HepG2 (cell line): ENCODE data around the gene HSPA1B. TPM values are rescaled to one million over a fixed set of nuclear protein-coding genes. Genes with fewer than 3 reads are reported as not detected.

ENCODE experiments used
- E2F1 ChIP-seq: sonication (generic); formaldehyde crosslinking; IDR thresholded peaks from 2 replicates; pipeline ENCODE4 v1.5.0; 2020; ENCODE audit warnings: missing genetic modification reagents
- FOXA1 ChIP-seq, 2 experiments: fragments of 450-650 bp in 1 of 2; sonication (generic) in 1 of 2; formaldehyde crosslinking in 1 of 2; IDR thresholded peaks; 2 replicates each; pipeline versions ENCODE4 v1.4.0 to v1.6.1; 2016 to 2020; ENCODE audit warnings: missing genetic modification reagents in 1 of 2
- GTF2F1 ChIP-seq: fragments of 150-350 bp; IDR thresholded peaks from 2 replicates; pipeline ENCODE4 v1.6.1; 2014; ENCODE audit warnings: low read length
- GTF3A ChIP-seq: sonication (generic); formaldehyde crosslinking; conservative IDR thresholded peaks from 2 replicates; pipeline ENCODE4 v1.4.0; 2020; ENCODE audit warnings: mild to moderate bottlenecking, missing genetic modification reagents
- HNF1B ChIP-seq: sonication (generic); formaldehyde crosslinking; IDR thresholded peaks from 2 replicates; pipeline ENCODE4 v1.5.1; 2020; ENCODE audit warnings: mild to moderate bottlenecking, moderate library complexity, missing genetic modification reagents
- KDM5B ChIP-seq: sonication (generic); formaldehyde crosslinking; IDR thresholded peaks from 2 replicates; pipeline ENCODE4 v1.4.0; 2020; ENCODE audit warnings: missing genetic modification reagents, mild to moderate bottlenecking, borderline replicate concordance
- NONO ChIP-seq, 2 experiments: fragments of 450-650 bp in 1 of 2; sonication (generic) in 1 of 2; formaldehyde crosslinking in 1 of 2; IDR thresholded peaks in 1 of 2; conservative IDR thresholded peaks in 1 of 2; 2 replicates each; pipeline versions ENCODE4 v1.6.1 to v1.8.0; 2017 to 2022; ENCODE audit warnings: mild to moderate bottlenecking in 1 of 2, missing genetic modification reagents in 1 of 2, moderate library complexity in 1 of 2
- NR2F1 ChIP-seq, 2 experiments: fragments of 450-650 bp in 1 of 2; formaldehyde crosslinking in 1 of 2; IDR thresholded peaks; 2 replicates each; pipeline versions ENCODE4 v1.5.0 to v1.6.1; 2016 to 2020; ENCODE audit warnings: mild to moderate bottlenecking in 1 of 2, missing compliant biosample characterization in 1 of 2, missing genetic modification reagents in 1 of 2, moderate library complexity in 1 of 2
- PAF1 ChIP-seq: IDR thresholded peaks from 2 replicates; pipeline ENCODE4 v1.6.1; 2016; ENCODE audit warnings: missing genetic modification reagents, missing compliant biosample characterization
- PBX3 ChIP-seq: sonication (generic); formaldehyde crosslinking; IDR thresholded peaks from 2 replicates; pipeline ENCODE4 v1.8.1; 2023; ENCODE audit warnings: missing genetic modification reagents, inconsistent platforms, borderline replicate concordance
- RELA ChIP-seq: sonication (generic); formaldehyde crosslinking; IDR thresholded peaks from 2 replicates; pipeline ENCODE4 v1.4.0; 2020; ENCODE audit warnings: missing genetic modification reagents
- REXO4 ChIP-seq: sonication (generic); formaldehyde crosslinking; IDR thresholded peaks from 2 replicates; pipeline ENCODE4 v1.8.0; 2022; ENCODE audit warnings: missing genetic modification reagents, mild to moderate bottlenecking, borderline replicate concordance
- SIX1 ChIP-seq: sonication (generic); formaldehyde crosslinking; IDR thresholded peaks from 2 replicates; pipeline ENCODE4 v1.4.0; 2020; ENCODE audit warnings: missing genetic modification reagents, borderline replicate concordance
- SKIL ChIP-seq: sonication (generic); formaldehyde crosslinking; IDR thresholded peaks from 2 replicates; pipeline ENCODE4 v1.8.0; 2022; ENCODE audit warnings: missing genetic modification reagents, mild to moderate bottlenecking, moderate library complexity, borderline replicate concordance
- TIGD3 ChIP-seq: sonication (generic); formaldehyde crosslinking; IDR thresholded peaks from 2 replicates; pipeline ENCODE4 v1.5.1; 2020; ENCODE audit warnings: mild to moderate bottlenecking, missing genetic modification reagents, borderline replicate concordance
- ZFY ChIP-seq: sonication (generic); formaldehyde crosslinking; IDR thresholded peaks from 2 replicates; pipeline ENCODE4 v1.4.0; 2020; ENCODE audit warnings: missing genetic modification reagents
- ZNF121 ChIP-seq: sonication (generic); formaldehyde crosslinking; IDR thresholded peaks from 2 replicates; pipeline ENCODE4 v1.5.0; 2020; ENCODE audit warnings: mild to moderate bottlenecking, missing genetic modification reagents
- ZNF839 ChIP-seq: sonication (generic); formaldehyde crosslinking; IDR thresholded peaks from 2 replicates; pipeline ENCODE4 v1.4.0; 2020; ENCODE audit warnings: missing genetic modification reagents, mild to moderate bottlenecking, borderline replicate concordance
- ZNF841 ChIP-seq: sonication (generic); formaldehyde crosslinking; IDR thresholded peaks from 2 replicates; pipeline ENCODE4 v1.8.1; 2023; ENCODE audit warnings: missing genetic modification reagents, borderline replicate concordance
- polyA plus RNA-seq, 8 experiments: library from polyadenylated mRNA; depleted of rRNA in 3 of 8; stranded (reverse) in 7 of 8; unstranded in 1 of 8; fragments of >200 nt; fragmentation: Illumina TruSeq in 4 of 8; extraction: Trizol in 4 of 8; gene quantifications; 2 replicates each; pipeline versions ENCODE4 v1.2.1 to v1.2.3, GENCODE V29; 2011 to 2016; ENCODE audit warnings: low read depth in 4 of 8, missing spikeins in 1 of 8, mixed read lengths in 1 of 8; ENCODE audit not compliant: insufficient read depth in 1 of 8
- total RNA-seq, 5 experiments: library from RNA; depleted of rRNA; stranded (reverse); fragments of >200 nt; fragmentation: Illumina TruSeq; extraction: Trizol; gene quantifications; 2 replicates each; pipeline ENCODE4 v1.2.3, GENCODE V29; 2016; ENCODE audit warnings: low read depth in 1 of 5

The HSPA1B gene
- total and polyA plus RNA-seq, 2 of the 13 experiments (the other 11 are each of a cell fraction or from before 2014, with no cell fraction given) = 26.0 to 186 TPM

- TF ChIP-seq TIGD3 = no peak
- TF ChIP-seq ZNF841 = no peak
- TF ChIP-seq NR2F1 (CRISPR knock-in tag; IDR thresholded peaks at IDR 0.05) = peak in 1 of 2 experiments; percentile 68; a peak in 1 of 4 replicates
- TF ChIP-seq REXO4 (CRISPR knock-in tag) = no peak
- peak; percentile 60 for TF ChIP-seq HNF1B (CRISPR knock-in tag)
- TF ChIP-seq ZNF839 (CRISPR knock-in tag) = 0 out of 2 replicates have a peak, but pooled peaks have one; percentile 28
- no peak; the same call in 1 of the 2 replicates for TF ChIP-seq GTF3A
- no peak for TF ChIP-seq PBX3
- peak; percentile 76 for TF ChIP-seq ZFY (CRISPR knock-in tag)
- TF ChIP-seq SKIL (CRISPR knock-in tag) = no peak
- no peak for TF ChIP-seq GTF2F1
- no peak for TF ChIP-seq E2F1 (CRISPR knock-in tag)
- no peak for TF ChIP-seq SIX1 (CRISPR knock-in tag)
- TF ChIP-seq RELA (CRISPR knock-in tag) = no peak
- no peak for TF ChIP-seq FOXA1 (IDR thresholded peaks at IDR 0.05)
- TF ChIP-seq FOXA1 (CRISPR knock-in tag; IDR thresholded peaks at IDR 0.05) = peak; percentile 42; the same call in 1 of the 2 replicates
- TF ChIP-seq NONO (IDR thresholded peaks at IDR 0.05) = no peak
- peak; percentile 94 for TF ChIP-seq NONO (CRISPR knock-in tag; conservative IDR thresholded peaks at IDR 0.05)
- no peak for TF ChIP-seq PAF1 (CRISPR knock-in tag)
- peak; percentile 84; the same call in 1 of the 2 replicates for TF ChIP-seq KDM5B
- 0 out of 2 replicates have a peak, but pooled peaks have one; percentile 22 for TF ChIP-seq ZNF121 (CRISPR knock-in tag)
These were observed 31.8 kb upstream of the HSPA1B start, which contains the start of gene VARS1 (continued) for GRCh38 chr6:31795616-31796298.
